Limb (tissue), 2 donors: ENCODE measurements around the gene SERBP1.
"Not testable (repeated sequence)": the region's sequence is repeated elsewhere in the genome, so short reads cannot be mapped to it uniquely, and the experiment has no call there.

Source experiments
- DNase-seq, 2 donors: peaks; one replicate each; pipeline ENCODE4 v3.0.0-alpha.2; 2016; ENCODE audit errors: extremely low spot score in 2 of 2

The SERBP1 gene

GRCh38 chr1:67408148-67408547 lies 22.1 kb downstream of the SERBP1 start:
- DNase-seq = no peak

GRCh38 chr1:67407498-67407897 lies 22.7 kb downstream of the SERBP1 start:
- no peak for DNase-seq

DNA sequence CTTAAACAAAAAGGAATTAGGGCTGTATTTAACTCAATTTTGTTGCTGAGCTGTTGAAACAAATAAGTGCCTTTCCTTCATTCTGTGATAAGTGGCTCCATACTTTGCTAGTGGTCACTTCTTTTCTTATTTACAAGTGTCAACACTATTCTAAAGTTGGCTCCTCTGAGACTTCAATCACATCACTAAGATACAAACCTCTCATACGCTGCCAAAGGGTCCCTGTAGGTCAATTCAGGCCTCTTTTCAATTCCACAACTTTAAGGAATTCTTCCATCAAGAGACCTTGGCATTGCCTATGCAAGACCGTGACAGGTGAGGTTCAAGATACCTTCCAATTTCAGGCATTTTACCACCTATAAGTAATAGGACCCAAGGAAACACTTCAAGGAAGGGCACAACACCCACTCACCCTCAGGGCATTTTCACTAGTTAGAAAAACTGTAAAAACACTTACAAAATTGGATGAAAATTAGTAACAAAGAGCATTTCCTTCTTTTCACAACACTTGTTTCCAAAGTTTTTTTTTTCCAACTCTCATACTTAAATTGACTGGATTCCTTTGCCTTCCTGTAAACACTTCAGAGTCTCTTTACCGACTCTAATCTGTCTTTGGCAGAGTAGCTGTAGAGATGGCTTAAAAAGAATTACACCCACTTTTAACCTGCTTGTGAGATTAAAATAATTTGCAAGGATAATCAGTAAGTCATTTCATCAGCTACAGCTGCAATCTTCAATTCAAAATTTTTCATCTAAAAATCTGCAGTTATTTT lies 24.5 kb downstream of the SERBP1 start:
- no peak for DNase-seq

DNA sequence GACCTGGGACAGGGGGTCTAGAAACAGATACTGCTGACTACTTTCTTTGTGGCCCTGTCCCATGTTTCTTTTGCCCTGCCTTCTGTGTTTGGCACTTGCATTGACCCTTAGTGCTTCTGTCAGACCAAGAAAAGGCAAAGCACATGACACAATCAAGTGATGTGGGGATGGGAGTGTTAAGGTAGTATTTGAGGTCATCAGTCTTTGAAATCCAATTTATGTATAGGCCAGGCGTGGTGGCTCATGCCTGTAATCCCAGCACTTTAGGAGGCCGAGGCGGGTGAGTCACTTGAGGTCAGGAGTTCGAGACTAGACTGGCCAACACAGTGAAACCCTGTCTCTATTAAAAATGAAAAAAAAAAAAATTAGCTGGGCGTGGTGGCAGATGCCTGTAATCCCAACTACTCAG lies 26.0 kb downstream of the SERBP1 start:
- DNase-seq = no peak

DNA sequence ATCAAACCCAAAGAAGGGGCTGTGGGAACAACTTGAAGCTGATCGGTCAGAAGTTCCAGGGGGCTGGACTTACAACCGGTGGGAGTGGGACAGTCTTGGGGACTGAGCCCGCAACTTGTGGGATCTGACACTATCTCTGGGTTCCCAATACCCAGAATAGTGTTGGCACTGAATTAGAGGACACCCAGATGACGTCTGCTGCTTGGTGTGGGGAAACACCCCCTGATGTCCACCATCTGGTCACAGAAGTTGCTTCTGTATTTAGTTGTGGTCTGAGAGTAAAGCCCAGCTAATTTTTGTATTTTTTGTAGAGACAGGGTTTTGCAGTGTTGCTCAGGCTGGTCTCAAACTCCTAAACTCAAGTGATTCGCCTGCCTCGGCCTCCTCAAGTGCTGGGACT lies 28.8 kb downstream of the SERBP1 start:
- DNase-seq = no peak

- not testable (repeated sequence) for DNase-seq
Observed at GRCh38 chr1:67400029-67400786, 30.0 kb downstream of the SERBP1 start.

- DNase-seq = no peak
Observed at GRCh38 chr1:67399199-67399993, 30.8 kb downstream of the SERBP1 start.

DNA sequence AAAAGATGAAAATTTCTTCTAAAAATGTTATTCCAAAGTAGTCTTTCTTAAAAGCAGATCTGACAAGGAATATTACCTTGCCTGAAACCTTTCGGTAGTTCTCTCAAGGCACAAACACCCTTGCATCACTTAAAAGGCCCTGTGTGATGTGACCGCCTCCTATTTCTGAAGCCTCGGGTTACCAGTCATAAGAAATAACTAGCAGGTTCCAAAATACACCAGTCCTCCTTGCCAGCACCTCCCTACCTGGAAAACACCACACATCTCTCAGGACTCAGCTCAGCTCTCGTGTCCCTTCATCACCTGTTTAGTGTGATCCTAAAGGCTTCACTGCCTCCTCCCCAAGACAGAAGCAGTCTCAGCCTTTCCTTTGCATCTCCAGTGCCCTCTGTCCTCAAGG lies 35.7 kb downstream of the SERBP1 start:
- no peak for DNase-seq

- DNase-seq = no peak
Observed at GRCh38 chr1:67393737-67394136, 36.5 kb downstream of the SERBP1 start.

DNA sequence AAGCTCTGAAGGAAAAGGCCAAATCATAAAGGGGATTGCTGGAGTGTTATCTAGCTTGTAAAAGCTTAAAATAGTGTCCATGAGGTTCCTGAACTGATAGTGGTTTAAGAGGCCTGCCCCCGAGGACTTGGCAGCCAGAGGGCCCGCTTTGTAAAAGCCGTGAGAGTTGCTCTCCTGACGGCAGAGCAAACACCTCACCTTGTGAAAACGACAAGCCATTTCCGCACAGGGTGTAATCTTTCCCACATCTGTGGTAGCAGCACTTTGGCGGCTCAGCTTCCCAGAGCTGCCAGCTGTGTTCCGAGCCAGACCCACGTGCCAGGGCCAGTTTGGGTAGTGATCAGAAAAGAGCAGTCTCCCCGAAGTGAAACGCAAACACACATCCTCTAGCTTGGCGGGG lies 37.0 kb downstream of the SERBP1 start:
- no peak for DNase-seq

GRCh38 chr1:67390041-67390887 lies 39.9 kb downstream of the SERBP1 start:
- no peak for DNase-seq

GRCh38 chr1:67383999-67384638 lies 46.1 kb downstream of the SERBP1 start:
- no peak for DNase-seq

DNA sequence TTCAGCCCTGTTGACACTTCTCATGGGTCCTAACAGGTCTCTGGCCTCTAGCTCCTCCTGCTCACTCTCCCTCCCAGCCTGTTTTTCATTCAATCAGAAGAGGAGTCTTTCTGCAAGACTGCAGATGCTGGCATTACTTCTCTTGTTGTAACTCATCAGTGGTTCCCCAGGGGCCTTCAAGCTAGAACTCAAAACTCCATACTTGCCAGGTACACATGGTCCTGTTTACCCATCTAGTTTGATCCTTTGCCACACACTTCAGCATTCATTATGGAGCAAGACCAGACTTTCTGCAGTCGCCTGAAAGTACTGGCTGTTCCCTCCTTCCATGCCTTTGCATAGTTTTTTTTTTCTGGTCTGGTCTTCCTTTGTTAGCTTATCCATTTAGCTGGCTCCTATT lies 47.9 kb downstream of the SERBP1 start:
- DNase-seq = no peak

DNA sequence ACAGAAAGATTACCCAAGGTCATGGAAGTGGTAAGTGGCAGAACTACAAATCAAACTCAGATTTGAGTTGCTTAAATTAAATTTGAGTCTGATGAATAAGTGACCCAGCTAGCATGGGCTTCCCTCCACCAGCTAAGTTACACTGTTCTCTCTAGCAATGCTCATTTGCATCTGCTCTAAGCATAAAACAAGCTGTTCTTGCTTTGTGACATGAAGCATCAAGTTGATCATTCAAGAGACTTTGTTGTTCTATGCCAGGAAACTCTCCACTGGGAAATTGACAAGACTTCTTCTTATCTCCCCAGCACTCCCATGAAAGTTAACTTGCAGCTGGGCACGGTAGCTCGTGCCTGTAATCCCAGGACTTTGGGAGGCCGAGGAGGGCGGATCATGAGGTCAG lies 49.0 kb downstream of the SERBP1 start:
- DNase-seq = no peak

DNA sequence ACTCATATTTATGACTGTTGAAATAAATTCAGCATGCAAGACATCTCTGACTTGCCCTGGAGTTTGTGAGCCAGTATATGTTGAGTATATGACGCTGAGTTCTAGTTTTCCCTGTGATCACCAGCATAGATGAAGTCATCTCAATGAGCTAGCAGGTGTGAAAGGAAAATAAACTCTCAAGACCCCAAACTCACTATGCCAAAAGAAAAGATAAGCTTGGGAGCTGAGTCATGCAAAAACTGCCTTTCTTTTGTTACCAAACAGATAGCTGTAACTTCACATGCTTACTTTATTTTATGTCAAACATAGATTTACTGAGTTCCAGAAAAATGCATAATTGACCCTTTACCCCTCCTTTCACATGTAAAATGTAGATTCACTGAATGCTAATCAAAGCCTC lies 52.9 kb downstream of the SERBP1 start:
- DNase-seq = no peak

GRCh38 chr1:67376381-67376780 lies 53.8 kb downstream of the SERBP1 start:
- DNase-seq = no peak

DNA sequence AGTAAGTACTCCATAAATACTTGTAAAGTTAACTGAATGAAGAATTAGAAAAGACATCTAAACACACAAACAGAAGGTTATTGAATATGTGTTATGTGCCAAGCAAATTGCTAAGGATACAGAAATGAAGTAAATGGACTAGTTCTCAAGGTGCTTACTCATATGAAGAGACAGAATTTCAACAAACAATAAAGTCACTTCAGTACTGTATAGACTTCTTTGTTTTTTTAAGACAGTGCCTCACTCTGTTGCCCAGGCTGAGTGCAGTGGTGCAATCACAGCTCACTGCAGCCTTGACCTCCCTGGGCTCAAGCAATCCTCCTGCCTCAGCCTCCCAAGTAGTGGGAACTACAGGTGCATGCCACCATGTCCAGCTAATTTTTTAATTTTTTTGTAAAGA lies 57.3 kb downstream of the SERBP1 start:
- DNase-seq = no peak

GRCh38 chr1:67372136-67372535 lies 58.1 kb downstream of the SERBP1 start:
- DNase-seq = no peak

DNA sequence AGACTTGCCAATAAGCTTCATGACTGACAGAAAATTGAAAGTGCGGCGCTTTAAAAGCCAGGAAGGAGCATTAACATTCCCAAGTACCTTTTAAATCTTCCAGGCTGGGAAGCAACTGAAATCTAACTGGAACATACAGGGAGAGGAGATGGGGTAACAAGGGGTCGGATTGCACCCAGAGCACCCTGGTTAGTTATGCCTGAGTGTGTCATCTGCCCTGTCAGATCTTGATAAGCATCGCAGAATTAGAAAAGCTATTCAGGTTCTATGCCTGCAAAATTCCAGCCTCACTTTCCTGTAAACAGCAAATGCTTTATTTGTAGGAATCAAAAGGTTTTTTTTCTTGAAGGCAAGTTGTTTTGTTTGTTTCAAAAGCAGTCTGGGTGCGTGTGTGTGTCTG lies 58.5 kb downstream of the SERBP1 start:
- DNase-seq = no peak

DNA sequence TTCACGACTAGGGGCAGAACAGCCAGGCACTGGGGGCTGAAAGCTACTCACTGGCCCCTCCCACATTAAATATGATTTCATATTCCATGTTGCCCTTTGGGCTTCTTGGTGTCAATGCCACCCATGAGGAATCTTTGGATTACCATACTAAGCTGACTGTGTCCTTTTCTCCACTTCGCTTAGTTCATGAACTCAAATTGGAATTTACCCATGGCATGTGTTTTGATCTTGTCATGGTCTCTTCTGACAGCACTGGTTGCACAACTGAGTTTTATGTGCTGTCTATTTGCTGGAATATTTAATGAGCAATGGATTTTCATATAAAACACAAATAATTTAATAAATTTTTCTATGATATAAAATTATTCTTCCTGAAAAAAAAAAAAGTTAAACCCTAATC lies 59.2 kb downstream of the SERBP1 start:
- DNase-seq = no peak

- DNase-seq = no peak
Observed at GRCh38 chr1:67368046-67368514, 62.1 kb downstream of the SERBP1 start.
